Measurements from ENCODE around the gene MYO5B.

- no peak for TF ChIP-seq EZH2 (IDR thresholded peaks at IDR 0.05; ENCODE audit: low read length)
- TF ChIP-seq CTCF (optimal IDR thresholded peaks at IDR 0.05 in 1 of 3, IDR thresholded peaks at IDR 0.05 in 1 of 3, conservative IDR thresholded peaks at IDR 0.05 in 1 of 3; ENCODE audit: extremely low read depth in 1 of 3, insufficient read depth in 2 of 3, low read length in 3 of 3): peak in 1 of 3 experiments; percentile 2
These were observed 137.9 kb downstream of the MYO5B start for GRCh38 chr18:50057009-50057408.

All from keratinocyte (primary cell).